Stimulated activated CD4-positive, alpha-beta T cell treated with anti-CD3 and anti-CD28 coated beads, Interleukin-12 subunit alpha, Interleukin-12 subunit beta, amount 100 ng/mL, for 4 hours (primary cell): ENCODE data around the gene CCDC134.

Experiments
- DNase-seq: peaks from one replicate; pipeline ENCODE4 v3.0.0-alpha.2; 2020

Gene CCDC134

DNA sequence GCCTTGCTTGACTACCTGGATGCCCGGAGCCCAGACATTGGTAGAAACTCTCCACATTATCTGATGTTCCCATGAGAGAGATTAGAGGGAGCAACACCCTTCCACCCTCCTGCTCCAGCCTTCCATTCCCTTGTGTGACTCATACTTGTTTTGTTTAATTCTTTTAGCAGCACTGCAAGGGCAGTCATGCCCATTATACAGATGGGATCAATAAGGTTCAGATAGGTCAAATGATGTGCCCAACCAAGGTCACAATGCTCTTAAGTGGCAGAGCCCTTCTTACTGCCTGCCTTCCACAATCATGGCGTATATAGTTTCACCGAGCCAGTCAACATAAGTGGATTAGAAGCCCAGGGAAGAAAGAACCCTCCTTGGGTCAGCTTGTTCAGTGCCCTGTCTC is 6.6 kb upstream of the CCDC134 start:
- DNase-seq: no peak

DNA sequence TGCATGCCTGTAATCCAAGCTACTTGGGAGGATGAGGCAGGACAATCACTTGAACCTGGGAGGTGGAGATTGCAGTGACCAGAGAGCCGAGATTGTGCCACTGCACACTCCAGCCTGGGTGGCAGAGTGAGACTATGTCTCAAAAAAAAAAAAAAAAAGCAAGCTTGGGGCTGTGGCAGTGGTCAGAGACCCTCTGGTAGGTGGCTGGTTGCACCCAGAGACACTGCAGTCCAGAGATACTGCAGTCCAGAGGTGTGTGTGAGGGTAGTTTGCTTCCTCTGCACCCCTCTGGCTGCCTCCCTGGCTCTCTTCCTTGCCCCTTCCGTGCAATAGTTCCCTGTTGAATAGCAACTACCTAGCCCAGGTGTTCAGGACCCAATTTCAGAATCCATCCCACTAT is 1.7 kb upstream of the CCDC134 start:
- DNase-seq: no peak

DNA sequence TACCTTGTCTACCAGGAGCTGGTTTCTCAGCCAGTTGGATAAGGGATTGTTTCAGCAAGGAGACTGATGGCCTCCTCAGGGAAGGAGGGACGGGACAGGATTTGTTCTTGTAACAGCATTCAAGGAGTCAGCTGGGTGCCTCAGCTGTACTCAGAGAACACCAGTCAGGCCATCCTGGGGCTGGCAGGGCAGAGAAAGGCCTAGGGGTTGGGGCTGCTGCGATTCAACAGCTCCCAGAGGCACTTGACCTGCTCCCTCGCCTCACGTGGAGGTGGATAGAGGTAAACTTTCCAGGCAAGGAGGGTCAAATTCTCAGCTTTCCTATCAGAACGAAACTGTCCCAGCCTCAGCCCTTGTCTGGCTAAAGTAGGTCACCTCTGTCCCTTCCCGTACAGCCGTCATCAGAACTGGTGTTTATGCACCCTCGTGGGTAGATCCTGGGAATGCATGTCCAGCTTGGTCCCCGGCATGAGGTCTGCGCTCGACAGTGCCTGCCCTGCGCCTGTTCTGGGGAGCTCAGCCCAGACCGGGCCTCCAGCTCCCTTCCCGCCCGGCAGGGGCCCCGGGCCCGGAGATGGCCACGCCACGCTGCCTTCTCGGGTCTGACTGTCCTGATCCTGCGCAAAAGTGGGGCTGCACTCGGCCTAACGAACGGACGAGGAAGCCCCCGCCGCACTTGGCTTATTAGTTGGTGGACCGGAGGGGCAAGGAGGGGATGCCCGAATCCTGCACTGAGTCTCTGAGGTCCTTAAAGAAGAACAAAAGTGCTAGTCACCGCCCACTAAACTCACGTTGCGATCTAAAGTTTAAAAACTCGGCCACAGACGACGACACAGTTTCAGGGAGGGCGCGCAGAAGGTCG is 762 bp upstream of the CCDC134 start:
- no peak for DNase-seq

DNA sequence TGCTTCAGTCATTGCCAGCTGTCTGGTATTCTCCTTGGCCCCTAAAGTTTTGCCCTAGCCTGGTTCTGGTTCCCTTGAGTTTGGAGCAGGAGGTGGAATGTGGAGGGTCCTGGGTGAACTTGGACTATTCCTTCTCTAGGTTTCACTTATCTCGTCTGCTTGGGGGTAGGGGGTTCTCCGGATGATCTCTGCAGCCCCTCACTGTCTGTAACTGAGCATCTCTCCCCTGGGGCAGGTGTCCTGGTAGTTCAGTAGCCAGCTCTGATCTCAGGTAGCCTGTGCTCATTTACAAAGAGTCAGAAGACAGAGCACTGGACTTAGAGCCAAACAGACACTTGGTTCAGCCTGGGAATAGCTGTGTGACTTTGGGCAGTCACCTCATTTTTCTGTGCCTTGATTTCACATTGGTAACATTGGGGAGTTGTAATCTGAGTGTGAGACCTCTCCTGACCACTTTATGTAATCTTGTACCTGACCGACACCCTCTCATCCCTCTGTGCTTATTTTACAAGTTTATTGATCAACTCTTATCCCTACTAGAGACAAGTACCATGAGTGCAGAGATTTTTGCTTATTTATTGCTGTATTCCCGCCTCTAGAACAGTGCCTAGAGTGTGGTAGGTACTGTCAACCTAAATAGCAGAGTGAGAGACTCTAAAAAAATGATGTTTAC is 804 bp downstream of the CCDC134 start:
- DNase-seq: no peak

DNA sequence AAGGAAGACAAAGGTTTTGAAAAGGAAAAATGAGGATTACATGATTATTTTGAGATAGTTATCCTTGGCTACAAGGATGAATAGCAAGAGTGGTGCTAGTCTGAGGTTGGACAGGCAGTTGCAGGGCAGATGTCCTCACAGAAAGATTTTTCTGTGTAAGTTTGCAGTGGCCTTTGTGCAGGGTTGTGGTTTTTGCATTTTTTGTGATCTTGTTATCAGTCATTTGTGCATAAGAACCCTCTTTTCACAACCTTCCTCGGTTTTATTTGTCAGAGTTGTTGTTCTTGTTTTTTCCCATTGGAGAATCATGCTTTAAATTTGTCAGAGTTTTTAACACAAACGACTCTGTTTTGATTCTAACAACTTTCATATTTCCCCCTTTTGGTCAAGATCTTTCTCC is 1.4 kb downstream of the CCDC134 start:
- no peak for DNase-seq

DNA sequence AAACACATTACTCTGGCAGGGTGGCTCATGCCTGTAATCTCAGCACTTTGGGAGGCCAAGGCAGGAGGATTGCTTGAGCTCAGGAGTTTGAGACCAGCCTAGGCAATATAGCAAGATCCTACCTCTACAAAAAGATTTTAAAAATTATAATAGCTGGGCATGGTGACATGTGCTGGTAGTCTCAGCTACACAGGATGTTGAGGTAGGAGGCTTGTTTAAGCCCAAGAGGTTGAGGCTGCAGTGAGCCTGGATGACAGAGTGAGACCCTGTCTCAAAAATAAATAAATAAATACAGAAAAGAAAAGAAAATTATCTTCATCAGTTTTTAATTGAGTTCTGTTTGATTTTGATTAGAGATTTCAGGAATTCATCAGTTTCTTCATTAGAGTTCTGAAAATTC is 5.2 kb downstream of the CCDC134 start:
- DNase-seq: no peak

DNA sequence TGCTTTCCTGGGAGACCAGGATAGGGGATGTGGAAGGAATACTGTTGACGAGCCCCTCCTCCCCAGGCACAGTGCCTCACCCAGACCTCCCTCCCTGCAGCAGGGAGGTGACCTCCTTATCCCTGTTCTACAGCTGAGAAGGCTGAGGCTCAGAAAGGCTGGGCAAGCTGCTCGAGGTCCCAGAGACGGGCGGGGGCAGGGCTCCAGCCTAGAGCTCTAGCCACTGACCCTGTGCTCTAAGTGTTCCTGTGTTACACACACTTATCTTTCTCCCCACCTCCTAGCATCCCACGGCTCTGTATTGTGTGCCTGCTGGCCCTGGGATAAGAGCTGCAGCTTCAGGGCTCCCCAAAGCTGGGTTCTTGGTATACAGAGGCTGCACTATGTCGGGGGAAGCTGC is 7.9 kb downstream of the CCDC134 start:
- no peak for DNase-seq

DNA sequence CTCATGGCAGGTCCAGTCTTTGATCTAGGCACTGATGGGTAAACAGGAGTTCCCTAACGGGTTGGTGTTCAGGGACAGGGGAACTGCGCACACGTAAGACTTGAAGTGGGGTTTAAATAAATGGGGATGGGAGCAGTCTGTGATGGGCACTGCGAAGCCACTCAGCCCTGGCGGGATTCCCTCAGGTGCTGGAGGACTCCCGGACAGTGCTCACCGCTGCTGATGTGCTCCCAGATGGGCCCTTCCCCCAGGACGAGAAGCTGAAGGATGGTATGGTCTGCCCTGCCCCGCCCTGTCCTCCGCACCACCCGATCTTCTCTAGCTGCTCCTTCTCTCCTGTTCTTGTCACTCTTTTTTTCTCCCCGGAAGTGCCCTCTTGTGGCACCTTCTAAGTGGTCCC is 9.5 kb downstream of the CCDC134 start:
- no peak for DNase-seq

DNA sequence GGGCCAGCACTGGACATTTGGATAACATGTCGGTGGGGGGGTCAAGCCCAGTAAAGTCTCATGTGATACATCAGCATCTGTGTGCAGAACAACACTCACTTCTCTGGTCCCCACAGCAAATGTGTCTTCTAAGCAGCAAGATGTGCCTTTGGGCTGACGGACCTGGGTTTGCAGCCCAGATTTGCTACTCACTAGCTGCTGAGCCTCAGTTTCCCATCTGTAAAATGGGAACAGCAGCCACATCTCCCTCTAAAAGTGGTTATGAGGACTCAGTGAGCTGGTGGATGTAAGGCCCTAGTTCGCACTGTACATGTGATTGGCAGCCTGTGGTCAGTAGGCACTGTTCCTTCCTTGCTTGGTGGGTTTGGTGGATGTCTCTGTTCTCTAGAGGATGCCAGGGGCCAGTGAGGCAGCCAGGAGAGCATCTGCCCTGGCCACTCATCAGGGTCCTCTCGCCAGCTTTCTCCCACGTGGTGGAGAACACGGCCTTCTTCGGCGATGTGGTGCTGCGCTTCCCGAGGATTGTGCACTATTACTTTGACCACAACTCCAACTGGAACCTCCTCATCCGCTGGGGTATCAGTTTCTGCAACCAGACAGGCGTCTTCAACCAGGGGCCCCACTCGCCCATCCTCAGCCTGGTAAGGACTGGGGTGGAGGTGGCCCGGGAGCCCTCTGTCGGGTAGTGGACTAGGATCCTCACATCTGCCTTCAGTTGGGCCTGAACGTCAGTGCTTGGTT is 12.5 kb downstream of the CCDC134 start:
- DNase-seq: no peak

DNA sequence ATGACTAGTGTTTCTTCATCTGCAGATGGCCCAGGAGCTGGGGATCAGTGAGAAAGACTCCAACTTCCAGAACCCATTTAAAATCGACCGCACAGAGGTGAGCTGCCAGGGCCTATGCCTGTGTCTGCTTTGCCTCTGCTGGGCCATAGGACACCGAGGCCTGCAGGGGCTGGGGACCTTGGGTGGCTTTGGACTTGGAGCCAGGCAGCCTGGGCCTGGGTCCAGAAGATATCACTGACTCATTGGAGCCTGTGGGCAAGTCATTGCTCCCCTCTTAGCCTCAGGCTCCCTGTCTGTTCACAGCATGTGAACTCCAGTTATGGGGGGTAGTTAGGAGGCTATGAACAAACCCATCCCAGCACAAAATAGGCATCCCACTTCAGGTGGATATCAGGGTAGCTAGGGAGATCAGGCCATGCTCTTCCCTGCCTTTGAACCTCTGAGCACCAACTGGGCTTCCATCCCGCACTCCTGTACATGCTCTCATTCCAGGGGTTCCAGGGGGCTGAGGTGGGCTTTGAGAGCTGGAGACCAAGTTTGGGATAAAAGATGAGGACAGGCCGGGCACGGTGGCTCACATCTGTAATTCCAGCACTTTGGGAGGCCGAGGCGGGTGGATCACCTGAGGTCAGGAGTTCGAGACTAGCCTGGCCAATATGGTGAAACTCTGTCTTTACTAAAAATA is 13.4 kb downstream of the CCDC134 start:
- no peak for DNase-seq

DNA sequence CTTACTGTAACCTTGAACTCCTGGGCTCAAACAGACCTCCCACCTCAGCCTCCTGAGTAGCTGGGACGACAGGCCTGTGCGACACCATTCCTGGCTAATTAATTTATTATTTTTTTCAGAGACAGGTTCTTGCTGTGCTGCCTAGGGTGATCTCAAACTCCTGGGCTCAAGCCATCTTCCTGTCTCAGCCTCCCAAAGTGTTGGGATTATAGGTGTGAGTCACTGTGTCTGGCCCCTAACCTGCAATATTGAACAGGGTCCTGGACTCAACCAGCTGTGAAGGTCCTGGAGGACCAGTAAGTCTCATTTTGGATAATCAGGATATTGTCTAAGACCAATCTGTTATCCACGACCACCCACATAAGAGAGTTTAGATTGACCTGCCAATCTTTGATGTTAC is 15.2 kb downstream of the CCDC134 start:
- no peak for DNase-seq

DNA sequence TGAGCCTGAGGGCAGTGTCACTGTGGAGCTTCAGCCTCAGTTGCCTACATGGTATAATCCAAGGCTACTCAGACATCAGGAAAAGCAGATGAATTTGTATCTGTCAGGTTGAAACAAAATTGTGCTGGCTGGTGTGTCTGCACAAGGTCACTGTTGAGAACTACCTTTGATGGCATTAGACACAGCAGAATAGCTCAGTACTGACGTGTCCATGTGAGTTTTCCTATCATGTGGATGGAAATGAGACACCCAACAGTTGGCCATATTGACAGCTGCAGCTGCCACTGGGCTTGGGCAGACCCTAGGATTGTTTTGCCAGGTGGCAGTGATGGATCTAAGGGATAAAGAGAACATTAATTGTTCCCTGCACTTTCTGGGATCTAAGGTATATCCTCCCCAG is 15.8 kb downstream of the CCDC134 start:
- DNase-seq: no peak

DNA sequence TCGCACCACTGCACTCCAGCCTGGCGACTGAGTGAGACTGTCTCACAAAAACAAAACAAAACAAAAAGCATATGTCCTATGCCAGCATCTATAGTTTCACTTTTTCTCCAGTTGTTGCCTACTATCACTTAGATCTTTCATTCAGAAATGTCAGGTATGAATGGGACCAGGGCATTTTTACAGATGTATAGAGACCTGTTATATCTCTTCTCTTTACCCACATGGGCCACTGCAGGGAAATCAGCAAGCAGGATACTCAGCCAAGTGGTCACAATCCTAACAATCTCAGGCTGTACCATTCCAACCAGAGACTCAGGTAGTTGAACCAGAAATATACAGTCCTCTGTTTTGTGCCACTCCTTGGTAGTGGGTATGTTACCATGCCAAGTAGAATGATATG is 16.4 kb downstream of the CCDC134 start:
- no peak for DNase-seq

DNA sequence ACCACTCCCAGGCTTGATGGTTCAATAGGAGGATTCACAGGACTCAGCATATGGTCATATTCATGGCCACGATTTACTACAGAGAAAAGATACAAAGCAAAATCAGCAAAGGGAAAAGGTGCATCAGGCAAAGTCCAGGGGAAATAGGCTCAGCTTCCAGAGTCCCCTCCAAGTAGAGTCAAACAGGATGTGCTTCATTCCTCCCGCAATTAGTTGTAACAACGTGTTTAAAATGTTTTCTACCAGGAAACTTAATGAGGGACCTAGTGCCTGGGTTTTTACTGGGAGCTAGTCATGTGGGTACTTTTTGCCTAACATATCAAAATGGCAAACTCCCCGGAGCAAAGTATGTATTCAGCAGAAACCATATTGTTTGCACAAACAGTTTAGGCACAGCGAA is 17.5 kb downstream of the CCDC134 start:
- DNase-seq: no peak

DNA sequence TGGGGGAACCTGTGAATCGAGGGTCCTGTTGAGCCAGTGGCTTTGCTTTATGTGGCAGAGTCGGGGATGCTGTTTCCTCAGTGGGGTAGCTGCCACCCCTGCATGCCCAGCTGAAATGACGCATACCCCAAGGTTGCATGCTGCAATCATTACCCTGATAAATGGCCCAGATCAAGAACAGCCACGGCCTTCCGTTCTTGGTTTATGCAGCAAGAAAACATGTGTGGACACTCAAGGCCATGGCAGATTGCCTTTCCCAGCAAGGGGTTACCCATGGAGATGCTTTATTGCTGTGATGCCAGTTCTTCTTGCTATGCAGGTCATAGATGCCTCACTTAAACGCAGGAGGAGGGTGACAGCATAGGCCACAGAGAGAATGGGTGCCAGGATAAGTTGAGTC is 18.1 kb downstream of the CCDC134 start:
- no peak for DNase-seq

DNA sequence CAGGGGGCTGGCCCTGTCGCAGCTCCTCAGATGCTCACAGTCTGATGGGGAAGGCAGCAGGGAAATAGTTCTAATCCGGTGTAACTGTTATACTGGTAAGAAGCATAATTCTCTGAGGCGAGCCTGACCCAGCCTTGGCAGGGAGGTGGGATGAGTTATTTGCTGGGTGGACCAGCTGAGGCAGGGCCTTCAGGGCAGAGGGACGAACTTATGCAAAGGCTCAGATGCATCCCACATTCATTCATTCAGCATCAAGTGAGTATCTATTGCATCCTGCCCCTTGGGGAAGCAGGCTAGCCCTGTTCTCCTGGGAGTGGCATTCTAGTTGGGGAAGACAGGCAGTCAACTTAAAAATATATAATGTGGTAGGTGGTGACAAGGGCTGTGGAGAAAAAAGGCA is 18.8 kb downstream of the CCDC134 start:
- no peak for DNase-seq

DNA sequence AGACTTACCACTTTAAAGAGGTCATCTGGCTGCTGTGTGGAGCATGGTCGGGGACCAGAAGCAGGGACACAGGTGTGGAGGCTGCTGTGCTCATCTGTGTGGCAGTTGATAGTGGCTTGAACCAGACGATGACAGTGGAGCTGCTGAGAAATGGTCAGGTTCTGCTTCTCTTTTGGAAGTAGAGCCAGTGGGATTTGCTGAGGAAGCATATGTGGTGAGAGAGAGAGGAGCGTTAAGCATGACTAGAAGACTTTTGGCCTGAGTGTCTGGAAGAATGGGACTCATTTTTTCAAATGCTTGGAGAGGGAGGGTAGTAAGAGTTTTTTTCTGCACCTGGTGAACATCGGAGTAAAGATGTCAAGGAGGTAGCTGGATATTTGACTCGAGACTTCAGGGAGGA is 20.0 kb downstream of the CCDC134 start:
- DNase-seq: no peak

DNA sequence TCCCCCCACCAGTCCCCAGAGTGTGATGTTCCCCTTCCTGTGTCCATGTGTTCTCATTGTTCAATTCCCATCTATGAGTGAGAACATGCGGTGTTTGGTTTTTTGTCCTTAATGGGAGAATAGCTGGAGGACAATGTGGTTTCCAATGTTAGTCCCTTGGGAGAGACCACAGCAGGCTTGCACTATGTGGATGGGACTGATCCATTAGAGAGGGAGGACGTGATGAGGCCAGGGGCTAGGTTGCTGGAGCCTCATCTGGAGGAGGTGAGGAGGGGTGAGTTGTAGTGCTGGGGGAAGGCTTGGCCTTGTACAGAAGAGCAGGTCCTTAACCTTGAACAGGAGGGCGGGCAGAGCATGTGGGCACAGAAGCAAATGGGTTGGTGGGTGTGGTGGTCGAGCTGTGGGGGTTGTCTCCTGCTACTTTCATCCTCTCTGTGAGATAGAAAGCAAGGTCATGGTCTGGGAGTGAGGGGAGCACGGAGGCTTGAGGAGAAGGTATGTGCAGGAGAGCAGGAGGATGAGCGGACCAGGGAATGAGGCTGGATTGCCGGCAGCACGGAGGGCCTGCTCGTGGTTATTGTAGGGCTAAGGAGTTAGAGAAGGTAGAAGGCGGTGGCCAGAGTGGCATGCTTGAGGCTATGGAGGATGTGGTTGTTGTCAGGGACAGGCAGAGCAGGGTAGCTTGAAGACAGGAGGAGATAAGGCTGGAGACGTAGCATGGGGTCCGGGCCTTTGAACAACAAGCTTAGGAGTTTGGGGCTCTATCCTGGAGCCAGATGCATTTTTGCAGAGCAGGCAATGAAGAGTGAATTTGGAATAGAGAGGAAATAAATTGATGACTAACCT is 21.2 kb downstream of the CCDC134 start:
- DNase-seq: no peak

DNA sequence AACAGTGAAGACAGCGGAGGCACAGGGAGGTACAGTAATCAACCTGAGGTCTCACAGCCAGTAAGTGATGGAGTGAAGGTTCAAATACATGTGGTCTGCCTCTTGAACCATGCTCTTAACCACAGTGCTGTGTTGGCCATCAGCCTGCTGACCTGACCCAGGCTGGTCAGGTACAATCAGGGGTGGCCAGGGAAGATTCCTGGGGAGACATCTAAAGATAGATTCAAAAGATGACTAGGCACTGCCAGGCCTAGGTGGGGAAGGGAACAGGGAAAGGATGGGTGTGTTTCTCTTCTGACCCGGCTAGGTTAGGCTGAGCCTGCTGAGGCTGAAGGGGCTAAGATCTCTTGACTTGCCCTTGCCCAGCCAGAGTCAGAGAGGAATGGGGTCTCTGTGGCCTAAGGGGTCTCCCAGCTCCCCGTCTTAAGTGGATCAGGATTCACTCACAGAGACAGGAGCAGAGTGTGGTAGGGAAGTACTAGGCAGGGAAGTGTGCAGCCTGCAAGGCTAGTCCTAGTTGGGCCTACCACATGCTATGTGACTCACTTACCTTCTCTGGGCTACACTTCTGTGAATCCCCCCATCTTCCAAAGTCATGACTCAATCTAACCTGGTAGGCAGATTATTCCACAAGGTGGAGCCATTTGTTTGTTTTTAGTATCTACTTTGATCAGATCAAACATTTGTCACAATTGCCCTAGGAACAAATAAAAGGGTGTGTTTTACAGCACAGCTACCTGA is 22.0 kb downstream of the CCDC134 start:
- no peak for DNase-seq

DNA sequence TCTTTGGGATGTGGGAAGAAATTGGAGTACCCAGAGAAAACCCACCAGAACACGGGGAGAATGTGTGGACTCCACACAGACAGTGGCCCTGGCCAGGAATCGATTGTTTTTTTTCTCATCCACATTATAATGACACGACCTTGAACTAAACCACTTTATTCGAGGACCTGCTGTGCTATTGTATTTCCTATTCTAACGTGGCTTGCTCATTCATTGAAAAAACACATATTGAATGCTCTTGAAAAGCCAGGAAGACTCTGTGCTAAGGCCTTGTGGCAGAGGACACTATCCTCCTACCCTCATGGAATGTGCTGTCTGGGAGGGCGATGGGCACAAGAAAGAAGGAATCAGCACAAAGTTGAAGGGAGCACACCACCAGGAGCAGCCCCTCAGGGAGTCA is 23.3 kb downstream of the CCDC134 start:
- no peak for DNase-seq

DNA sequence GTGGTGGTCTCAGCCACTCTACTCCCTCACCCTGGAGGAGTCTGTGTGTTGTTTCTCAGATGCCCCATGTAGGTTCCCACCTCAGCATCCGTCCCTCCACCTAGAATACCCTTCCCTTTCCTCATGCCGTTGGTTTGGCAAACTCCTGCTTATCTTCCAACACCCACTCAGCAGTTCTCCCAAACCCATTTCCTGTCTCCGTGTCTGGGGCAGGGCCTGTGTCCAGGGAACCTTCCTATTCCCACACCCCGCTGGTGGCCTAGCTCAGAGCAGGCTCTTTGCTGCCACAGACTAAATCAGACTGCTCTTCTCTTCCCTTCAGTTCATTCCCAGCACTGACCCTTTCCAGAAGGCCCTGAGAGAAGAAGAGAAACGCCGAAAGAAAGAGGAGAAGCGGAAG is 24.9 kb downstream of the CCDC134 start:
- DNase-seq: no peak

DNA sequence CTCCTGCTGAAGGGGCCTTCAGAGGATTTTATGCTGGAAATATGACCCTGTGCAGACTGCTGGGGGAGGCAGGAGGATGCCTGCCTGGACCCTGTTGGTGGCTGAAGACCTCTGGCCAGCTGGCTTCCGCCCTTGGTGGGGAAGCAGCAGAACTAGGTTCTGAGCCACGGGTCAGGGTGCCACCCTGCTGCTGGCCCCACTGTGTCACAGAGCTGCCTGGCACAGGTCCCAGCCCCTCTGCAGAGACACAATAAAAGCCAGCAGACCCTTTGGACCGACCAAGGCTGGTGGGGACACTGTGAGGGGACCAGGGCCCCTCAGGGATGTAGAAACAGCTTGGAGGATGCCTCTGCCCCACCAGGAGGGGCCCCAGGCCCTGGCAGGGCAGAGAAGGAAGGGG is 25.5 kb downstream of the CCDC134 start:
- no peak for DNase-seq
